ENCODE results near the gene TMEM115. TPM values are rescaled to one million over a fixed set of nuclear protein-coding genes. Genes with fewer than 3 reads are reported as not detected.
A peak's percentile ranks its signal among the peaks of the same experiment; 100 is the strongest.

Gene TMEM115
- total RNA-seq, 4 donors from 2014 or later, result 56.7 to 72.4 (median 68.2) TPM

DNA sequence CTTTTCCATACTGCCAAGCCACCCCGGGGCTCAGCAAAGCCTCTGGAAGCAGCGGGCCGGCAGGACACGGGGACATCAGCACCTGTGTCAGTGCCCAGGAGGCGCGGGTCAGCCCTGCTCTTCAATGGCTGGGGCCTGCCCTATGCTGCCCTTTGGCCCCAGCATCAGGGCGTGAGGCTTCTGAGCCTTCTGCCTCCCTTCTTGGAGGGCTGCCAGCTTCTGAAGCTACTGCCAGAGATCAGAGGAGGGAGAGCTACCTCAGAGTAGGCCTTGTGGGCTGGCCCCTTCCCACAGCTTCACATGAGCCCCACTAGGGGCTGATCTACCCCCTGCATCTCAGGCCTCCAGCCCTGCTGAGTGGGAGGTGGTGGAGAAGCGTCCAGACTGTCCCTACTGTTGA lies 13.0 kb upstream of the TMEM115 start:
- TF ChIP-seq POLR2A (IDR thresholded peaks at IDR 0.05), result no peak
- TF ChIP-seq, protein P1, sequence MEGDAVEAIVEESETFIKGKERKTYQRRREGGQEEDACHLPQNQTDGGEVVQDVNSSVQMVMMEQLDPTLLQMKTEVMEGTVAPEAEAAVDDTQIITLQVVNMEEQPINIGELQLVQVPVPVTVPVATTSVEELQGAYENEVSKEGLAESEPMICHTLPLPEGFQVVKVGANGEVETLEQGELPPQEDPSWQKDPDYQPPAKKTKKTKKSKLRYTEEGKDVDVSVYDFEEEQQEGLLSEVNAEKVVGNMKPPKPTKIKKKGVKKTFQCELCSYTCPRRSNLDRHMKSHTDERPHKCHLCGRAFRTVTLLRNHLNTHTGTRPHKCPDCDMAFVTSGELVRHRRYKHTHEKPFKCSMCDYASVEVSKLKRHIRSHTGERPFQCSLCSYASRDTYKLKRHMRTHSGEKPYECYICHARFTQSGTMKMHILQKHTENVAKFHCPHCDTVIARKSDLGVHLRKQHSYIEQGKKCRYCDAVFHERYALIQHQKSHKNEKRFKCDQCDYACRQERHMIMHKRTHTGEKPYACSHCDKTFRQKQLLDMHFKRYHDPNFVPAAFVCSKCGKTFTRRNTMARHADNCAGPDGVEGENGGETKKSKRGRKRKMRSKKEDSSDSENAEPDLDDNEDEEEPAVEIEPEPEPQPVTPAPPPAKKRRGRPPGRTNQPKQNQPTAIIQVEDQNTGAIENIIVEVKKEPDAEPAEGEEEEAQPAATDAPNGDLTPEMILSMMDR (IDR thresholded peaks at IDR 0.05), result no peak
- no peak for TF ChIP-seq EP300 (IDR thresholded peaks at IDR 0.05)
- DNase-seq (ENCODE audit: low spot score in 2 of 2), result no peak
- Histone ChIP-seq H3K4me1 (peaks cover 0 to 13% (median 0%) of the 10 kb centered on the region in 4 donors), H3K4me3 (no peak overlapping the region), H3K27me3 (no peaks in the 10 kb centered on the region), H3K36me3 (no peaks in the 10 kb centered on the region), H3K27ac (no peak overlapping the region), H3K9me3 (no peaks in the 10 kb centered on the region)
- WGBS, 2 donors, result 39 to 44% methylated on average over 7 to 8 of the region's 8 CpGs

DNA sequence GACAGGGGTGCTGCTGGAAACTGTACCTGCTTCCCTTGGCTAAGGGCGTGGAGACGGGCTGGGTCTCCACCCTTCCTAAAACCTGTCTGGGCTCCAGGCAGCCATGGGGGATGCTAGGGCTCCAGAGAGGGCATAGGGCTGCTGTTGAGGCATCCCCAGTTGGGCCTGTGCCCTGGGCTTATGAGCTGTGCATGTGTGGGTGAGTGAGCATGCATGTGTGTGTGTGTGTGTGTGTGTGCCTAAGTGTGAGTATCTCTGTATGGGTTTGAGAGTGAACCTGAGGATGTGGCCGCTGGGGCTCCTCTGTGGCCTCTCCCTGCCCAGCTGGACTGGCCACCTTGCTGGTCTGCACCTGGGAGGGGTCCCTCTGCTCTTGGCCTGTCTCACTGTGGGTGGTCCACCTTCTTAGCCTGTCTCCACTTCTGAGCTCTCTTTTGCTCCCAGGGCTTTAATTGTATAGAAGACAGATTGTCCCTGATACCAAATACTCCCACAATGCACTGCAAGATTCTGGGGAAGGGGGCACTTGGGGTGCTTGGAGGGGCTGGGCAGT lies 11.9 kb upstream of the TMEM115 start:
- no peak overlapping the region for H3K4me3 ChIP-seq
- WGBS, 2 donors, result 77 to 83% methylated on average over 3 of the region's 3 CpGs
- H3K9me3 ChIP-seq, result no peaks in the 10 kb centered on the region
- H3K36me3 ChIP-seq, result no peaks in the 10 kb centered on the region
- TF ChIP-seq EP300 (IDR thresholded peaks at IDR 0.05) (no peak), POLR2A (IDR thresholded peaks at IDR 0.05) (no peak)
- TF ChIP-seq, protein P1 (IDR thresholded peaks at IDR 0.05), result no peak
- peaks cover 0 to 13% (median 0%) of the 10 kb centered on the region in 4 donors for H3K4me1 ChIP-seq
- no peaks in the 10 kb centered on the region for H3K27me3 ChIP-seq
- DNase-seq (ENCODE audit: low spot score in 2 of 2), result no peak
- no peak overlapping the region for H3K27ac ChIP-seq

DNA sequence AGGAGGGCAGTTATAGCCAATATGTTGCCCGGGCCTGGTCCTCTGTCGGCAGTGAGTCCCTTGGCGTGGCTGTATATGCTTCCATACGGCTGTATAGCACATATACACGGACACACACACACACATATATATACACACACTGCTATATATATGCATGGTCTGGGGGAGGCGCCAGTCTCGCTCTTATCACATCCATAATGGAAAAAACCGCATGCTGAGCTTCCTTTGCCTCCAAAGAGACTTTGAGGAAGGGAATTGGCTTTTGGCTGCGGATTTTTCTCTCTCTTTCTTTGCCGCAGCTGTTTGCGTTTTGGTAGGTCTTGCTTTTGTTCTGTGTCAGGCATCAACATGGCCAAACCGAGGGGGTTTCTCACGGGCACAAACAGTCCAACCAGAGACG lies 11.3 kb upstream of the TMEM115 start:
- no peaks in the 10 kb centered on the region for H3K36me3 ChIP-seq
- 38 to 50% methylated on average over 14 of the region's 14 CpGs for WGBS, 2 donors
- H3K27me3 ChIP-seq, result no peaks in the 10 kb centered on the region
- no peak overlapping the region for H3K27ac ChIP-seq
- H3K9me3 ChIP-seq, result no peaks in the 10 kb centered on the region
- TF ChIP-seq, protein P1 (IDR thresholded peaks at IDR 0.05), result peak in 1 of 5 experiments; percentile 19
- TF ChIP-seq EP300 (IDR thresholded peaks at IDR 0.05) (no peak), POLR2A (IDR thresholded peaks at IDR 0.05) (no peak)
- no peak overlapping the region for H3K4me3 ChIP-seq
- peaks cover 0 to 15% (median 2%) of the 10 kb centered on the region in 4 donors for H3K4me1 ChIP-seq
- no peak for DNase-seq (ENCODE audit: low spot score in 2 of 2)

DNA sequence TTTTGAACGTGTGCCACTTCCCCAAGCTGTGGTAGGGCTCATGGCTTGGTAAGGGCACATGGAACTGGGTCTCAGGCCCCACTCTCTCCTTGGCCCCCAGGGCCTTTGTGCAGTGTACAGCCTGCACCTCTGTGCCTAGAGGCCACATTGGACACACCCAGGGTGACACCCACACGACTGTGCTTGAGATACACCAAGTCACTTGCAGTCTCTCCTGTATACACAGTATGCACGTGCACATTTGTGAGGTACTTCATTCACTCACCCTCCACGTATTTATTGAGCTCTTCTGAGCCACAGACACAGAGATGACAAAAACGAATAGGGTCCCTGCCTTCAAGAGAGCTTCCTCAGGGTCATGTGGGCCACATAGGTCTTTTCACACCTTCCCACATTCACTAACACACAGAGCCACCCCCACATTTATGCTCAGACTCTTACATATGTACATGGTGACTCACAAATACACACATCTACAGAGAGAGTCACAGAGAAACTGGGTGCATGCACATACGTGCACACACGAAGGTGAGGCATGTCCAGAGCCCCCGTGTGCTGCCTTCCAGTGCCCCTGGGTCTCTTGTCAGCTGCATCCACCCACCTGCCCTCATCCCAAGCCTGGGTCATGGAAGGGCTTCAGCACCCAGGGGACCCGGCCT lies 9.8 kb upstream of the TMEM115 start:
- Histone ChIP-seq H3K36me3 (no peaks in the 10 kb centered on the region), H3K9me3 (no peaks in the 10 kb centered on the region), H3K4me1 (peaks cover 0 to 30% (median 13%) of the 10 kb centered on the region in 4 donors), H3K4me3 (no peak overlapping the region), H3K27me3 (no peaks in the 10 kb centered on the region), H3K27ac (no peak overlapping the region)
- no peak for TF ChIP-seq POLR2A (IDR thresholded peaks at IDR 0.05)
- TF ChIP-seq EP300 (IDR thresholded peaks at IDR 0.05), result no peak
- TF ChIP-seq, protein P1 (IDR thresholded peaks at IDR 0.05), result no peak
- 67 to 70% methylated on average over 8 to 9 of the region's 9 CpGs for WGBS, 2 donors
- no peak for DNase-seq (ENCODE audit: low spot score in 2 of 2)

DNA sequence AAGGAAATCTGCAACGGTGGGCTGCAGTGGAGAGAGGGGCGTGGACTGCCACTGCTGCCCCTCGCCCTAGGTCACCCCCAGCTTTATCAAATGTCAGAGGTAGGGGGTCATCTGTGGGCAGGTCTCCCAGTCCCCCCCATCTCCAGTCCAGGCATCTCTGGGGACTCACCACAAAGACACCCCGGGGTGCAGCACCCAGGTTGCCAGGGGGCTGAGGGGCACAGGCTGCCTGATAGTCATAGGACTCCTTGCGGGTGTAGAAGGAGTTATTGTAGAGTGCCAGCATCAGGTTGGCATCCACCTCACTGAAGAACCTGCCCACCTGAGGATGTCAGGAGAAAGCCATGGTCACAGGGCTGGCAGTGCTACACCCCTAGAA lies 6.5 kb upstream of the TMEM115 start:
- WGBS, 2 donors, result 86 to 100% methylated on average over 3 to 5 of the region's 5 CpGs
- H3K4me1 ChIP-seq, result peaks cover 0 to 19% (median 13%) of the 10 kb centered on the region in 4 donors
- H3K27ac ChIP-seq, result peak overlapping the region in 1 of 4 donors; percentile 76
- DNase-seq (ENCODE audit: low spot score in 2 of 2), result no peak
- H3K36me3 ChIP-seq, result no peaks in the 10 kb centered on the region
- H3K27me3 ChIP-seq, result no peaks in the 10 kb centered on the region
- TF ChIP-seq, protein P1 (IDR thresholded peaks at IDR 0.05), result no peak
- no peak for TF ChIP-seq EP300 (IDR thresholded peaks at IDR 0.05)
- peak overlapping the region; percentile 42 to 67 (median 64) for H3K4me3 ChIP-seq
- no peaks in the 10 kb centered on the region for H3K9me3 ChIP-seq

Data from tibial nerve (tissue), 4 donors.